GM10266 (cell line): ENCODE measurements around the gene ITGA2B.

ENCODE experiments used
- DNase-seq: peaks from one replicate; pipeline ENCODE4 v3.0.0; 2012; ENCODE audit errors: extremely low spot score
- TF ChIP-seq, protein P1 (sequence below): IDR thresholded peaks from 2 replicates; pipeline ENCODE4 v1.5.1; 2012; ENCODE audit warnings: mild to moderate bottlenecking, low read depth; ENCODE audit not compliant: control insufficient read depth, insufficient read depth; ENCODE audit errors: missing control alignments

Gene ITGA2B

DNA sequence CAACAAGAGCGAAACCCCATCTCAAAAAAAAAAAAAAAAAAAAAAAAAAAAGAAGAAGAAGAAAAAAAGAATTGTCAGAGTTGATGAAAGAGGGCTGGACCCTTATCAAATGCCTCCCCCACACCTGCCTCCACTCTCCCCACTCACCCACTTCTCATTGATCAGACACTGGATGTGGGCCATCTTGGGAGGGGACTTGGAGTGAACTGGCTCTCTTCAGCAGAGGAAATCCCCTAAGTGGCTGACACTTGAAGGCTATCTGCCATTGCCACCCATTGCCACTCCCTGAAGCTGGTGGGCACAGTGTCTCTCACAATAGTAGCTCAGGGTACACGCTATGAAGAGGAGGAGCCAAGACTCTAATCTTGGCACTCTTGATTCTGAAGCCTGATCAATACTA, 1.6 kb downstream of the ITGA2B start:
- DNase-seq, result no peak
- TF ChIP-seq, protein P1, sequence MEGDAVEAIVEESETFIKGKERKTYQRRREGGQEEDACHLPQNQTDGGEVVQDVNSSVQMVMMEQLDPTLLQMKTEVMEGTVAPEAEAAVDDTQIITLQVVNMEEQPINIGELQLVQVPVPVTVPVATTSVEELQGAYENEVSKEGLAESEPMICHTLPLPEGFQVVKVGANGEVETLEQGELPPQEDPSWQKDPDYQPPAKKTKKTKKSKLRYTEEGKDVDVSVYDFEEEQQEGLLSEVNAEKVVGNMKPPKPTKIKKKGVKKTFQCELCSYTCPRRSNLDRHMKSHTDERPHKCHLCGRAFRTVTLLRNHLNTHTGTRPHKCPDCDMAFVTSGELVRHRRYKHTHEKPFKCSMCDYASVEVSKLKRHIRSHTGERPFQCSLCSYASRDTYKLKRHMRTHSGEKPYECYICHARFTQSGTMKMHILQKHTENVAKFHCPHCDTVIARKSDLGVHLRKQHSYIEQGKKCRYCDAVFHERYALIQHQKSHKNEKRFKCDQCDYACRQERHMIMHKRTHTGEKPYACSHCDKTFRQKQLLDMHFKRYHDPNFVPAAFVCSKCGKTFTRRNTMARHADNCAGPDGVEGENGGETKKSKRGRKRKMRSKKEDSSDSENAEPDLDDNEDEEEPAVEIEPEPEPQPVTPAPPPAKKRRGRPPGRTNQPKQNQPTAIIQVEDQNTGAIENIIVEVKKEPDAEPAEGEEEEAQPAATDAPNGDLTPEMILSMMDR, result no peak

DNA sequence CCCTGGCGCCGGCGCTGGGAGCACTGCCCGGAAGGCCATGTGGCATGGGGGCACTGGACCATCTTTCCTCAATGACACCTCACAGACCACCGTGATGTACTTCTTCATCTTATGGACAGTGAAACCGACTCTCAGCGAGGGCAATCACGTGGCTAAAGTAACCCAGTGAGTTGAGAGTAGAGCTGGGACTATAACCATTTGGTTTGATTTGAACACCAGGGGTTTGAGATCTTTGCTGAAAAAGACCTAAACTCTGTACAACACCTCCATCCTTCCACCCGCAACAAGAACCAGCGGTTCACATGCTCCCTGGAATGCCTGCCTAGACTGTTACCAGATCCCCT, 3.3 kb downstream of the ITGA2B start:
- TF ChIP-seq, protein P1, result no peak
- DNase-seq, result no peak

DNA sequence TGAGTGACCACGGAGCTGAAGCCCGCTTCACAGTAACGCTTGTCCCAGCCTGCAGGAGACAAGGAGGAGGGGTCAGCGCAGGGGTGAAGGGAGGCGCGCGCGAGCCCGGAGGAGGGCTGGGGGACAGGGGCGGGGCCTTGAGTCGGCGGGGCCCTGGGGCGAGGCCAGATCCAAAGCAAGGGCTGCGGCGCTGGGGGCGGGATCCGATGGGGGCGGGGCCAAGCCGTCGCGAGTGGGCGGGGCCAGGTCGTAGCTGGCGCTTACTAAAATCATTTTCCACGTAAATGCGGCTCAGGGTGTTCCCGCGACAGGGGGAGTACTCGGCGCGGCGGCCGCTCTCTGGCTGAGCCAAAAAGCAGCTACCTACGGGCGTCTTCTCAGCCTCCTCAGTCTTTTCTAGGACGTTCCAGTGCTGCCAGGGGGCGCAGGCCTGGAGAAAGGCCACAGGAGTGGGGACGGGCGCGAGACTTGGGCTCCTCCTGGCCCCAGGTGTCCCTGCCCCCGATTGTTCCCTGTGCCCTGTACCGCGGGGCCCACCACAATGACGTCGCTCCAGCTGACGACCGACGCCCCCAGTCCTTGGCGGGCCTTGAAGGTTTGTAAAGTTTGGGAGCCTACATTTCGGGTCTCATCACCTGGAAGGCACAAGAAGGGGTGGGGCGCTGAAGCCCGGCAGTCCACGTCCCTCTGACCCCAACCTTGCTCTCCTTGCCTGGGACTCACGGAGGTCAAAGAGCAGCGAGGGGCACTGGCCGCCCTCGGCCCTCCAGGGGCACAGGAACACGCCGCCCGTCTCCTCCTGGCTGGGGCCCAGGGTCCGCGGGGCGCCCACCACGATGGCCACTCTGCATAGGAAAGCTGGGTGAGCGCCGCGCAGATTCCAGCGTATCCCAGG, 3.9 kb downstream of the ITGA2B start:
- peak; percentile 94 for DNase-seq
- TF ChIP-seq, protein P1, result peak; percentile 10

DNA sequence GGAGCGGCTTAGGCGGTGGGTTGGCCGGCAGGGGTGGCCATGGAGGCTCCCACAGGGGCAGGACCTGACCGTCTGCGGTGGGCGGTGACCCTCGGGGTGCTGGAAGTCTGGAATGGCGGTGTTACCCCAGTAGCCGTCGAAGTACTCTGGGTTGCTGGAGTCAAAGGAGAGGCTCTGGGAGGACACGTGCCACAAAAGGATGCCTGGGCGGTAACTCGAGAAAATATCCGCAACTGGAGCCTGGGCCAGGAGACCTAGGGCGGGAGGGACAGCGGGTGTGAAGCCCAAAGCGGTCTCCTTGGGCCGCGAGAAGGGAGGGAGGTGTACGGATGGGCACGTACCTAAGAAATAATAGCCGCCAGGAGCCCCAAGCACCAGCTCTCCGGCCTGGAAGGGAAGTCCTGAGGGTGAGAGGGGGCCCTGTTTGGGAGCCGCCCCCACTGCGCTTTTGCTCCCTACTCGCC, 4.6 kb downstream of the ITGA2B start:
- TF ChIP-seq, protein P1, result no peak
- no peak for DNase-seq

DNA sequence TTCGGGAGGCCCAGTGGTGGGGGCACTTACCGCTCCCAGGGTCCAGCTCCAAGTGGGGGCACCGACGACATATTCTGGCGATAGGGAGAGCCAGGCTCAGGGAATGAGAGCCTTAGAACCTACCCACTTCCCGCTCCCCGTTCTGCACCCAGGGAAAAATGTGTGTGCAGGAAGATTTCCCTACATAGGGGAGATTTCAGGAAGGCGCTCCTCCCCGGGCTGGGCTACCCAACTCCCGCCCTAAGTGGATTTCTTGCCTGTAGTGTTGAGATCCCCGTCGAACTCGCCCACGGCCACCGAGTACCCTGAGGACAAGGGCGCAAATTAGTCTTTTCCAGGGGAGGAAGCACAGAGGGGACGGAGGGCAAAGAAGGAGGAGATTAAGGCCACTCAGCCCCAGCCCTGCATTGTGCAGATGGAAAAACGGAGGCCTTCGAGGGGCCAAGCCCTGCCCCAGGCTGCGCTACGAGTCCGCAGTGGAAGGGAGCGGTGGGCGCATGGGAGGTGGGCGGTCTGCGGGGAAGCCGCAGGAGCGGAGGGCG, 5.1 kb downstream of the ITGA2B start:
- DNase-seq, result no peak
- TF ChIP-seq, protein P1, result no peak

- TF ChIP-seq, protein P1, result no peak
- no peak for DNase-seq
Measured at GRCh38 chr17:44383861-44384260, 5.6 kb downstream of the ITGA2B start.

GRCh38 chr17:44383363-44383762, 6.1 kb downstream of the ITGA2B start:
- TF ChIP-seq, protein P1, result no peak
- DNase-seq, result no peak
